ENCODE results near the gene AFDN. TPM values are rescaled to one million over a fixed set of nuclear protein-coding genes. Genes with fewer than 3 reads are reported as not detected.

The AFDN gene
- total RNA-seq, 2 experiments from 2014 or later = 38.7 to 94.6 TPM

GRCh38 chr6:167800549-167800948 lies 26.2 kb upstream of the AFDN start:
- H3K27ac Mint-ChIP-seq = no peak overlapping the region
- peaks cover 8% of the 10 kb centered on the region for H3K4me1 Mint-ChIP-seq

GRCh38 chr6:167801263-167801662 lies 25.4 kb upstream of the AFDN start:
- no peak overlapping the region for H3K4me3 Mint-ChIP-seq
- H3K27me3 Mint-ChIP-seq = peaks cover 46% of the 10 kb centered on the region
- no peaks in the 10 kb centered on the region for H3K36me3 Mint-ChIP-seq
- ATAC-seq = no peak
- peaks cover 8% of the 10 kb centered on the region for H3K4me1 Mint-ChIP-seq
- no peak for DNase-seq
- no peaks in the 10 kb centered on the region for H3K9me3 Mint-ChIP-seq (ENCODE audit: low read depth)
- H3K27ac Mint-ChIP-seq = no peak overlapping the region
- CTCF ChIA-PET = no interaction called here

More at GRCh38 chr6:167800549-167800948, 26.2 kb upstream of the AFDN start:
- DNase-seq (no peak), ATAC-seq (no peak)
- H3K4me3 Mint-ChIP-seq = no peak overlapping the region
- no peaks in the 10 kb centered on the region for H3K9me3 Mint-ChIP-seq (ENCODE audit: low read depth)
- no peaks in the 10 kb centered on the region for H3K36me3 Mint-ChIP-seq
- CTCF ChIA-PET = interaction anchor here (0.6 to 1.4 kb wide), 2 partner anchors 97 to 101 kb away, joined by 3 to 5 read pairs; no protein-coding TSS in a partner anchor
- peaks cover 51% of the 10 kb centered on the region for H3K27me3 Mint-ChIP-seq

GRCh38 chr6:167802339-167802738 lies 24.4 kb upstream of the AFDN start:
- CTCF ChIA-PET = no interaction called here

GRCh38 chr6:167803816-167804215 lies 22.9 kb upstream of the AFDN start:
- ATAC-seq (no peak), DNase-seq (no peak)
- CTCF ChIA-PET = no interaction called here
- H3K9me3 Mint-ChIP-seq (ENCODE audit: low read depth) = no peaks in the 10 kb centered on the region
- peaks cover 29% of the 10 kb centered on the region for H3K27me3 Mint-ChIP-seq
- no peak overlapping the region for H3K27ac Mint-ChIP-seq
- H3K4me1 Mint-ChIP-seq = no peaks in the 10 kb centered on the region
- no peak overlapping the region for H3K4me3 Mint-ChIP-seq
- H3K36me3 Mint-ChIP-seq = no peaks in the 10 kb centered on the region

More at GRCh38 chr6:167802339-167802738, 24.4 kb upstream of the AFDN start:
- no peak overlapping the region for H3K27ac Mint-ChIP-seq
- DNase-seq (no peak), ATAC-seq (no peak)
- H3K4me3 Mint-ChIP-seq = no peak overlapping the region
- peaks cover 2% of the 10 kb centered on the region for H3K4me1 Mint-ChIP-seq
- no peaks in the 10 kb centered on the region for H3K36me3 Mint-ChIP-seq
- H3K27me3 Mint-ChIP-seq = peaks cover 39% of the 10 kb centered on the region
- H3K9me3 Mint-ChIP-seq (ENCODE audit: low read depth) = no peaks in the 10 kb centered on the region

- Mint-ChIP-seq H3K4me1 (no peaks in the 10 kb centered on the region), H3K9me3 (ENCODE audit: low read depth) (no peaks in the 10 kb centered on the region)
- CTCF ChIA-PET = no interaction called here
Observed at GRCh38 chr6:167804281-167805013, 22.3 kb upstream of the AFDN start.

GRCh38 chr6:167805349-167806060 lies 21.2 kb upstream of the AFDN start:
- ATAC-seq (no peak), DNase-seq (no peak)
- peaks cover 27% of the 10 kb centered on the region for H3K27me3 Mint-ChIP-seq
- H3K4me3 Mint-ChIP-seq = no peak overlapping the region
- no peaks in the 10 kb centered on the region for H3K9me3 Mint-ChIP-seq (ENCODE audit: low read depth)
- no peaks in the 10 kb centered on the region for H3K4me1 Mint-ChIP-seq
- CTCF ChIA-PET = no interaction called here
- H3K36me3 Mint-ChIP-seq = no peaks in the 10 kb centered on the region
- H3K27ac Mint-ChIP-seq = no peak overlapping the region

More at GRCh38 chr6:167804281-167805013, 22.3 kb upstream of the AFDN start:
- H3K4me3 Mint-ChIP-seq = no peak overlapping the region
- no peak for DNase-seq
- ATAC-seq = no peak
- H3K36me3 Mint-ChIP-seq = no peaks in the 10 kb centered on the region
- H3K27ac Mint-ChIP-seq = no peak overlapping the region
- peaks cover 27% of the 10 kb centered on the region for H3K27me3 Mint-ChIP-seq

GRCh38 chr6:167806061-167806700 lies 20.5 kb upstream of the AFDN start:
- no peak overlapping the region for H3K4me3 Mint-ChIP-seq
- H3K4me1 Mint-ChIP-seq = no peaks in the 10 kb centered on the region
- CTCF ChIA-PET = no interaction called here
- no peaks in the 10 kb centered on the region for H3K9me3 Mint-ChIP-seq (ENCODE audit: low read depth)
- H3K27me3 Mint-ChIP-seq = peaks cover 30% of the 10 kb centered on the region
- no peak overlapping the region for H3K27ac Mint-ChIP-seq
- ATAC-seq = no peak
- H3K36me3 Mint-ChIP-seq = no peaks in the 10 kb centered on the region
- no peak for DNase-seq

GRCh38 chr6:167807200-167807599 lies 19.5 kb upstream of the AFDN start:
- CTCF ChIA-PET = no interaction called here
- Mint-ChIP-seq H3K4me3 (no peak overlapping the region), H3K36me3 (no peaks in the 10 kb centered on the region), H3K27ac (no peak overlapping the region), H3K9me3 (ENCODE audit: low read depth) (no peaks in the 10 kb centered on the region), H3K4me1 (no peaks in the 10 kb centered on the region), H3K27me3 (peaks cover 31% of the 10 kb centered on the region)
- DNase-seq (no peak), ATAC-seq (no peak)

- no peak overlapping the region for H3K4me3 Mint-ChIP-seq
- no peak overlapping the region for H3K27ac Mint-ChIP-seq
- DNase-seq (no peak), ATAC-seq (no peak)
- H3K36me3 Mint-ChIP-seq = no peaks in the 10 kb centered on the region
- CTCF ChIA-PET = no interaction called here
- no peaks in the 10 kb centered on the region for H3K9me3 Mint-ChIP-seq (ENCODE audit: low read depth)
- H3K4me1 Mint-ChIP-seq = no peaks in the 10 kb centered on the region
- H3K27me3 Mint-ChIP-seq = peaks cover 31% of the 10 kb centered on the region
Observed at GRCh38 chr6:167807756-167808155, 19.0 kb upstream of the AFDN start.

- Mint-ChIP-seq H3K36me3 (no peaks in the 10 kb centered on the region), H3K4me1 (no peaks in the 10 kb centered on the region), H3K27ac (no peak overlapping the region), H3K9me3 (ENCODE audit: low read depth) (no peaks in the 10 kb centered on the region), H3K27me3 (peaks cover 32% of the 10 kb centered on the region), H3K4me3 (no peak overlapping the region)
- ATAC-seq = no peak
- CTCF ChIA-PET = no interaction called here
- no peak for DNase-seq
Observed at GRCh38 chr6:167811040-167811439, 15.7 kb upstream of the AFDN start.

GRCh38 chr6:167811442-167812087 lies 15.1 kb upstream of the AFDN start:
- Mint-ChIP-seq H3K36me3 (no peaks in the 10 kb centered on the region), H3K9me3 (ENCODE audit: low read depth) (no peaks in the 10 kb centered on the region), H3K4me3 (no peak overlapping the region), H3K27ac (no peak overlapping the region), H3K4me1 (no peaks in the 10 kb centered on the region), H3K27me3 (peaks cover 32% of the 10 kb centered on the region)
- ATAC-seq = no peak
- no peak for DNase-seq
- CTCF ChIA-PET = no interaction called here

- CTCF ChIA-PET = no interaction called here
- Mint-ChIP-seq H3K4me3 (no peak overlapping the region), H3K27ac (no peak overlapping the region), H3K27me3 (peaks cover 33% of the 10 kb centered on the region), H3K4me1 (no peaks in the 10 kb centered on the region), H3K36me3 (no peaks in the 10 kb centered on the region), H3K9me3 (ENCODE audit: low read depth) (no peaks in the 10 kb centered on the region)
- ATAC-seq (no peak), DNase-seq (no peak)
Observed at GRCh38 chr6:167812088-167812487, 14.6 kb upstream of the AFDN start.

- Mint-ChIP-seq H3K27me3 (peaks cover 48% of the 10 kb centered on the region), H3K27ac (no peak overlapping the region), H3K4me3 (peak overlapping the region; percentile 4), H3K9me3 (ENCODE audit: low read depth) (no peaks in the 10 kb centered on the region), H3K4me1 (no peaks in the 10 kb centered on the region), H3K36me3 (no peaks in the 10 kb centered on the region)
- CTCF ChIA-PET = interaction anchor here (0.7 kb wide), 1 partner anchor 1644 kb away, joined by 3 read pairs; no protein-coding TSS in a partner anchor
- DNase-seq = no peak
- ATAC-seq = no peak
Observed at GRCh38 chr6:167815296-167815980, 11.3 kb upstream of the AFDN start.

Data from activated CD8-positive, alpha-beta memory T cell treated with anti-CD3 and anti-CD28 coated beads, Interleukin-2, amount 10 ng/mL, durations not matched to agents 7 days and 5 days (primary cell).